ENCODE results near the gene ATF3.
A peak's percentile ranks its signal among the peaks of the same experiment; 100 is the strongest.

ATF3 gene

DNA sequence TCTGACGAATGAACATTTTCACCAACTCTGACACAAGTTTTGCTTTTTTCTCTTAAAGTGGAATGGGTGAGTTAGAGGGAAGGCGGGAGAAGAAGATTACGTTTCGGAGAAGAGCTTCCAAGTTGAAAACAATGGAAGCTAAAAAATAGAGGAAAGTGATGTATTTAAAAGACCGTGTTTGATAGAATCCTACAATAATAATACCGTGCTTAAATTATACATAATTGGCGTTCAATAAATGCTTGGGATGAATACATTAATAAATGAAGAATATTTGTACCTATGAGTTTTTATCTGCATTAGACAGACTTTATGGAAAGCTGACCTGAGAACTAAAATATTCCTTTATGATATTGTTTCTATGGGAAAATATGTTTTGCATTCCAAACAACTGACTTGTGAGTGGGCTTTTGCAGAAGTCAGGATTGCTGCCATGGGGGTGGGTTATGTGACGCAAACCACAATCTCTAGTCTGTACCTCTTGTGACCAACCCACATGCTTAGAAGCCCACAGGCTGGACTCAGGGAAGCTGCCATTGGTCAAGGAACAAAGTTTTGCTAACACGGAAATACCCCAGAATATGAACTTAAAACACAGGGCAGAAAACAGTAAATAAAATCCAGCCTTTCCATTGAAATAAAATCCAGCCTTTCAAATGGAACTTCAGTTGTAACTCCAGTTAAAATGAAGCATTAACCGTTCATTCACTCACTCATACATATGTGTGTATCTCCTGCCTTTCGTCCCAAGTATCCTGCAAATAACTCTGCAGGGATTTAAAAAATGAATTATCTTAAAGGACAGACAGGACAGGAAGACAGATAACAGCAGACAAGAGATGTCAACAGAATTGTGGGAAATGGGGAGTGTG lies 21.3 kb upstream of the ATF3 start:
- DNase-seq = no peak

DNA sequence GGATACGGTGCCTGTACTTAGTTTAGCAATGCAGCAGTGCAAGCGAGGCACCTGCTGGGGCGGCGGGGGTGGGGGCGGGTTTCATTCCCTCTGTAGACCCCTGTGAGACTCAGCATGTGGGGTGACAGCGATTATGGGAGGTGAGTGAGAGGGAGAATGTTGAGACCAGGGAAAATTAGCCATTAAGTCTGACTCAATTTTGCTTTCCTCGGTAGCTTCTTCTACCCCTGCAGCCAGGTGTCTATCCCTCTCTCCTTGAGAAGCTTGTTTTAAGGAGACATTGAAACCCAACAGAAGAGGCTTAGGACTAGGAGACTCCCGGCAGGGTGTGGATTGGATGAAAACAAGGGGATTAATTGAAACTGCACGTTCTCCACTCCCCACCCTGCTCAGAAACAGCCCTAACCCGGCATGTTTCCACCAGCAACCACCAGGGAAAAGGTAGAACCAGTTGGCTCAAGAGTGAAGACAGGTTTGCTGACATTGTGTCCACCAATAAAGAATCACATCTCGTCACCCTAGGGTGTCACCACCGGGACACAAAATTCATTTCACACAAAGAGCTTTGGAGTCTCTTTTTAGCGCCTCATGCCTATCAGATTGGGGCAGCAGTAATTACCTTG lies 20.6 kb upstream of the ATF3 start:
- DNase-seq = no peak

DNA sequence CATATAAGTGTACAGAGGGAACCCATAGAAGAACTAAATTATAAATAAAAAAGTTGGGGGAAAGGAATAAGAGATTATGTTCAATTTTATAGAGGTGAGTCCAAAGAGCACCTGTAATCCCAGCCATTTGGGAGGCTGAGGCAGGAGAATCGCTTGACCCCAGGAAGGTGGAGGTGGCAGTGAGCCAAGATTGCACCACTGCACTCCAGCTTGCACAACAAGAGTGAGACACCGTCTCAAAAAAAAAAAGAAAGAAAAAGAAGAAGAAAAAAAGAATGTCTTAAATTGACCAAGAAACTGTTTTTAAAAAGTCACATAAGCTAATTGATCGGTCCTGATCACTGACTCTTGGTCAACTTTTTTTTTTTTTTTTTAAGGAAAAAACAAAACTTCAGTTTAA lies 19.1 kb upstream of the ATF3 start:
- DNase-seq = no peak

- DNase-seq = no peak
These were observed 16.6 kb upstream of the ATF3 start for GRCh38 chr1:212591922-212592321.

GRCh38 chr1:212593821-212594251 lies 14.7 kb upstream of the ATF3 start:
- DNase-seq = no peak

DNA sequence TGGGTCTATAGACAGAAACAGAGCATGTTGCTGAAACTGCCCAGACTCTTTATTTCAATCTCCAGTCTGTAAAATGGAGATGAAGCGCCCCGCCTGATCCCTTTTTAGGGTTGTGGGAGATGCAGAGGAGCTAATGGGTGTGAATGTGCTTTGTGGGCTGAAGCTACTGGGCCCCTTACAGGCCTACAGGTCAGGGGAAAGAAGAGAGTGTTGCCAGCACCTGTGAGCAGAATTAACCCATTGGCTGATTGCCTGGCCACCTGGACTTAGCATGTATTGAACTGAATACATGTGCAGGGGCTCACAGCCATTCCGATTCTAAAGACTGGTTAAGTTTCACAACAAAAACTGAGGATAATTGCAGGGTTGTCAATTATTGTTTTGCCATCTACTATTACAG lies 13.9 kb upstream of the ATF3 start:
- DNase-seq = no peak

- DNase-seq = no peak
These were observed 13.3 kb upstream of the ATF3 start for GRCh38 chr1:212595229-212595628.

DNA sequence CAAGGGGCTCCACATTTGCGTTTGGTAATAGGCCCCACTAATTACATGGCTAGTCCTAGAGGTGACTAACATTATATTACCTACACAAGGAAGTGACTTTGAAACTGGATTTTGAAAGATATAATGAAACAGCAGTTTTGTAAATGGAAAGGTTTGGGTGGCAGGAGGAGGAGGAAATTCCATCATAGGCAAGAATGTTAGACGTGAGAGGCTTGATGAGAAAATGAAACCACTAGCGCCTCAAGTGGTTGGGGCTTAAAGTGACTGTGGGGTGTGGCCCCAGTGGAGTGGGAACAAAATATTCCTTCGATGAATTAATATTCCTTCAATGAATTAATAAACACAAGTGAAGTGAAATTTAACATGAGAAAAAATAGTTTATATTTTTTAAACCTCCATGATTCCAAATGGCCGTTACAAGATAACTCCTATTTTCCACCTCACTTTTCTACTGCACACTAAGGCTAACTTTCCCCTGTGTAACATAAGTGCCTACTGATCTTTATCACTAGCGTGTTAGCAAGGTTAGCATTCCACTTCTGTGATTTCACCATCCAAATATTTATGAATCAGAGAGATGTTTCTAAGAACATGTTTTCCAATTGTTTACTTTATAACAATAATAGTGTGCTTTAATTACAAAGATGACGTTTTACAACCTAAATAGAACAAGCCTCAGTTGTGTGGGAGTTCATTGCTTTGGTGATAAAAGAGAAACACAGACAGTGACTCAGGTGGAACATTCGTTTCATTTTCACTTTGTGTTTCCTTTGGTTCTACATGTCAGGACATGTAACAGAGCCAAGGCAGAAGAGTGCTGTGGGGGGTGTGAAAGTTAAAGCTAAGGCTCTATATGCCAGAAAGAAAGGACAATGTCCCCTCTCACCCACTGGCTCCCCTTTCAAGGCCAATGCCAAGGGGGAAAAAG lies 12.5 kb upstream of the ATF3 start:
- DNase-seq = no peak

DNA sequence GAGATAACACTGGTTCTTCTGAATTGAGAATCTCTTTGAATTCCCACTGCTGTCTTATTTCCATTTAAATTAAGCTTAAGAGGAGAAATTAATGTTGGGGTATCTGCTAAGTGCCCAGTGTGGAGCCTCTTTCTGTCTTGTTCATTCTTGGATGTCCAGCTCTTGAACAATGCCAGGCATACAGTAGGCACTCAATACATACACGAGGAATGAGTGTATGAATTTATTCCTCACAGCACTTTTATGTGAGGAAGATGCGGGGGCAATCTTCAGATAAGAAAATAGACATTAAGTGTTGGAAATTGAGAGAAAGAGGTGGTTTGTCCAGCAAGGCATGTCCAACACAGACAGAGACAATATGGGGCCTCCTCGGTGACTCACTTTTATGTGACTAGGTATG lies 11.8 kb upstream of the ATF3 start:
- no peak for DNase-seq

GRCh38 chr1:212597487-212597886 lies 11.1 kb upstream of the ATF3 start:
- no peak for DNase-seq

DNA sequence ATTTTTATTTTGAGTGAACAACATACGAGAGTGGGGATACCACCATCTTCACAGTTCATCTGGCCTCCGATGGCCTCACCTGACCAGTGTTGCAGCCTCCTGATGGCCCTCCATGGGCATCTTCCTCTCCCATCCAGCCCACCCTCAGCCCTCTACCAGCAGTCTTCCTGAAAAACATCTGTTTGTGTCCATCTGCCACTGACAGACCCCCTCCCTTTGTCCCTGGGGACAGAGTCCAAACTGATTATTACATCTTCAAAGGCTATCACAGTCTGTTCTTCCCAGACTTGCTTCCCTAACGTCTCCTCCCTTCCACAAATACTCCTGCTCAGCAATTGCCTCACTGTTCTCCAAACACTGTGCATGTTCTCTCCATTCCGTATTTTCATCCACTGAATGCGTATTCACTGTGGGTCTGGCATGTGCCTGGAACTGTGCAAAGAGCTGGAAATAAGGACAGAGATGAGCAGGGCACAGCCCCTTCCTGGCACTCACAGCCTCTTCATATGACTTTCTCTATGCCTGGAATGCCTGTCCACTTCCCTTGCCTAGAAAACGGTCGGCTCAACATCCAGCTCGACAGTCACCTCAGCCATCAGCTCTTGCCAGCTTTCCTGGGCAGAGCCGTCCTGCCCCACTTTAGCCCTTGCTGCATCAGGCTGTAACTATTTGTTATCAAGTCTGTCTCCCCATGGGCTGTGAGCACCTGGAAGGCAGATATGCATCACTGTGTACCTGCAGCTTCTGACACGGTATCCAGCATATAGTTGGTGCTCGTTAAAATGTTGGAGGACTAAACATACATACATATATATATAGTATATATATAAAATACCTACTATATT lies 8.3 kb upstream of the ATF3 start:
- no peak for DNase-seq

GRCh38 chr1:212600980-212601379 lies 7.6 kb upstream of the ATF3 start:
- no peak for DNase-seq

- no peak for DNase-seq
These were observed 7.0 kb upstream of the ATF3 start for GRCh38 chr1:212601524-212601923.

DNA sequence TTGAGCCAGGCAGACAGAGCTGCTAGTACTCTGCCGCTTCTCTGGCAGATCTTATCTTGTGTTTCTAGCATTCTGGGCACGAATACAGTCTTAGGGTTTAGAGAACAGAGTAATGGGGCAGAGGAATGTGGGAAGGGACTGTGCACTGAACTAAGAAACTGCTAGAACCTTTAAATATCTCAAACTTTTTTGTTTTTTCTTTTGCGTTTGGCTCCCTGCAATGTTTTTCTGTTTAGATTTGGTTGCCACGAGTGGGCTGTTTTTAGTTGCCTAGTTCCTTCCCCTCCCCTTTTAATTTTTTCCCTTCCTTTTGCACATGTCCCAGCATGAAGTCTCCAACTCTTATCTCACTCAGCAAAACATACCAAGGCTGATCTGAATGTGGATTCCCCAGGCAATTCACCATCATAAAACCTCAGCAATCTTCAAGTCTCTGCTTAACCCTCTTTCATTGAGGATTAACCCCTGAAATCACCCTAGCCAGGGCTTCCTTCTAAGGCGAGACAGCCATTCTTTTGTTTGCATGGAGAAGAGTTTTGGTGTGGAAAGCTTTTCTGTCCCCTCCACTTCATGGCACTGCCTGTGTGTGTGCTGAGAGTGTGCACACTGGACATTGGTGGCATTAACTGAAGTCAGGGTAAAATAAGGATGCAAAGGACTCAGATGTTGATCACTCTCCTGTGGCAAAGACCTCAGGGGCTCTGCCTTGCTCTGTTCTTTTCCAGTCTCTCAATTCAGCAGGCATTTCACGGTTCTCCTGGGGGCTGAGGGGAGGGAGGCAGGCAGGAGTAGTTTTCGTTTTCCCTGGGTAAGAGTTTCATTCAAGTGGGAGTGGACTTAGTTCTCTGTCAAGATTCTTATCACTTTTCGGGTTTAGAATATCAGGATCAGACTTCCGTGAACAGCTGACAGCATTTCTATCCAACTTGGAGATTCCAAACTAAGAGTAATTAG lies 2.8 kb upstream of the ATF3 start:
- DNase-seq = no peak

GRCh38 chr1:212606395-212607205 lies 2.0 kb upstream of the ATF3 start:
- DNase-seq = peak; percentile 23

GRCh38 chr1:212607206-212607912 lies 1.2 kb upstream of the ATF3 start:
- peak; percentile 22 for DNase-seq

DNA sequence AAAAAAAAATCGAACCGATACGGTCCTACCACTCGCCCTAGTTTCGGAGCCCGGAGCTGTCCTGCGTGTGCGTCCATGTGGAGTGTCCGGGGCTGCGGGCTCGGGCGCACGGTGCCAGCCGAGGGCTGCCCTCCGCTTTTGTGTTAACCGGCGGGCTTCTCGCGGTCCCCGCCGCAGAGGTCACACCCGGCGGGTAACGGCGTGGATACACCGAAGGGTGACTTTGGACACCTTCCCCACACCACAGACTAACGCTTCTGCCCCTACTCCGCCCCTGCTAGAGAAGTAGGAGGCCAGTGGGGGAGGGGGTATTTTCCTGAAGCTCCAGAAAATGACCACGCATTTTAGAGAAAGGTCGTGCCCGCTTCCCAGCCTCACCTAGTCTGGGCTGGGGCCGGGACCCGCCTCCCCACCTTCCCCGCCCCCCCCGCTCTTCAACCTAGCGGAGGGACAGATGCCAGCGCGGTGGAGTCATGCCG lies 609 bp upstream of the ATF3 start:
- no peak for DNase-seq

GRCh38 chr1:212608959-212609700 lies 569 bp downstream of the ATF3 start:
- DNase-seq = peak; percentile 28
